ENCODE results near the gene PIAS4. TPM values are rescaled to one million over a fixed set of nuclear protein-coding genes. Genes with fewer than 3 reads are reported as not detected.
"Not testable (repeated sequence)": the region's sequence is repeated elsewhere in the genome, so short reads cannot be mapped to it uniquely, and the experiment has no call there.

The PIAS4 gene
- total RNA-seq, 2 experiments from 2014 or later: 32.9 to 34.7 TPM

DNA sequence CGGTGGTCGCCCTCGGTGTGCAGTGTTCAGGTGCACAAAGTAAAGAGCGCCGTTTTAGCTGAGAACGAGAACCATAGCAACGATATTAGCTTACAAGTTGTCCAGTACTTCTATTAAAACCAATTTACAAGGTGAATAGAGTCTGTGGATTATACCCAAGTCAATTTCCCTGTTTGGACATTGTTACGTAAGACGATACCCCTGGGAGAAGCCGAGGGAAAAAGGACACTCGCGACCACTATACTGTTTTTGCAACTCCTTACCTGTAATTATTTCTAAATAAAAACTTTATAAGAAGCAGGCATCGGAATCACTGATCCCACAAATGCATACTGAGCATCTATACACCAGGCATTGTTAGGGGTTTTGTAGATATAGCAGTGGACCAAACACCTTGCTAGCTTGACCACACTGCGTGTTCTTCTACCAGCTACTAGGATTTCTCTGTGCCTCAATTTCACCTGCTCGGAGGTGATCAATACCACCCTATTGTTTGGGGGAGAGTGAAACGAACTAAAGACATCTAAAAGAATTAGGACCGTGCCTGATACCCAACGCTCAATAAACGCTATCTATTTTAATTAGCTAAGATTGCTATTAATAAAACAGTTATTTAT lies 21.8 kb upstream of the PIAS4 start:
- POLR2A ChIA-PET: interaction anchor here (0.6 to 7.7 kb wide), 9 partner anchors 9 to 224 kb away, joined by 3 to 64 read pairs (median 5); partner anchors contain the start of genes DAPK3, MRPL54, PIAS4 and ZBTB7A

DNA sequence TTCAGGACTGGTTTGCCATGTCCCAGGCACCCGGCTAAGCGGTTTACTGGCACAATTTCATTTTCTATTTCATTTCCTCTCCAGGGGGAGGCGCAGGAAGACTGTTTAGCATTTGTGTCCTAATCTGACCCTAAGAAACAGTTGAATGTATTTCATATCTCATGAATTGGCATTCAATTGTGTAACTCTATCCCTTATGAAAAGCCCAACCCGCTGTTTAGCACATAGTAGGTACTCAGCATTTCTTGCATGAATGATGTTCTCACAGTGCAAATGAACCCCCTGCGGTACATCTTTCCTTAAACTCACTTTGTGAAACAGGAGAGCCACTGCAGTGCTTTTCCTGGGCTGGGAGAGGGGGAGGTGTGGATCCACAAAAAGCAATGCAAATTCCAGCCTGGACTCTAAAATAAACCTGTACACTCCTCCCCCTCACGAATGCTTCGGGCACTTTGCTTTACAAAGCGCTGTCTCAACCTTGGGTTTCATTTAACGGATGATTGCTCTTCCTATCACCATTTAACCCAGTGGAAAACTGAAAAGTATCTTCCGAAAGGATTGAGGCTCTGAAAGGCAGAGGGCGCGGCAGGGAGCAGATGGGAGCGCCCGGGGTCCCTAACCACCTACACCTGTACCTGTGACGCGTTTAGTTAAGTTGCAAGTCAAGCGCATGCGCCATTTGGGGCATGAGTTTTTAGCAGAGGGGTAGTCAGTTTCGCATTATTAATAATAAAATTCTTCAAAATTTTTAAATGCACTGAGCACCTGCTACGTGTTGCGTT lies 21.1 kb upstream of the PIAS4 start:
- ChIA-PET POLR2A (interaction anchor here (7.7 kb wide), 1 partner anchor 15 kb away, joined by 64 read pairs; the partner anchor contains the start of gene DAPK3), CTCF (interaction anchor here (0.8 to 2.1 kb wide), 9 partner anchors 9 to 216 kb away, joined by 3 to 9 read pairs (median 5); partner anchors contain the start of gene DAPK3)

More for the DNA sequence above, 21.8 kb upstream of the PIAS4 start:
- CTCF ChIA-PET: interaction anchor here (0.8 to 2.1 kb wide), 9 partner anchors 10 to 216 kb away, joined by 3 to 9 read pairs (median 5); partner anchors contain the start of gene DAPK3

DNA sequence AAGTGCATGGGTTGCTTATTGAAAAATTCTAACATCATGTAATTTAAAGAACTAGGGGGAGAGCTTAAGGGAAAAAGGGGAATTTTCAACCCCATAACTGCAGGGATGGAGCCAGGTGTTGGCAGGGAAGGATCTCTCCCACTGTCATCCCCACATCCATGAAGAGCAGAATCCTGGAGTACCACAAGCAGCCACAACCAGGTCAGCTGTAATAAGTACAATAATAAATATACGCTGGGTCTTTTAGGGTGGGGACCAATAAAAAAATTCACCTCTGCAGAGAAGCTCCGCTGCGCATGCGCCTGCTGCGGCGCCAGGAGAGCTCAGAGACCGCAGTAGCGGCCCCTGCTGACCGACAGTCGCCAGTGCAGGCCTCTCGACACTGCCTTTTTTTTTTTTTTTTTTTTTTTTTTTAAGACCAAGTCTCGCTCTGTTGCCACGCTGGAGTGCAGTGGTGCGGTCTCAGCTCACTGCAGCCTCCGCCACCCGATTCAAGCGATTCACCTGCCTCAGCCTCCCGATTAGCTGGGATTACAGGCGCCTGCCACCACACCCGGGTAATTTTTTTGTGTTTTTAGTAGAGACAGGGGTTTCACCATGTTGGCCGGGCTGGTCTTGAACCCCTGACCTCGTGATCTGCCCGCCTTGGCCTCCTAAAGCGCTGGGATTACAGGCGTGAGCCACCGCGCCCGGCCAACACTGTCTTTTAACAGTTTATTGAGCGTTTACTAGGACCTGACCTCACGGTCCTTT lies 19.7 kb upstream of the PIAS4 start:
- ChIA-PET POLR2A (interaction anchor here (0.6 to 1.2 kb wide), 13 partner anchors 9 to 1632 kb away, joined by 3 to 22 read pairs (median 5); partner anchors contain the start of gene THOP1), CTCF (interaction anchor here (0.6 to 2.1 kb wide), 28 partner anchors 10 to 535 kb away, joined by 3 to 13 read pairs (median 4); partner anchors contain the start of genes DAPK3 and PIAS4)

DNA sequence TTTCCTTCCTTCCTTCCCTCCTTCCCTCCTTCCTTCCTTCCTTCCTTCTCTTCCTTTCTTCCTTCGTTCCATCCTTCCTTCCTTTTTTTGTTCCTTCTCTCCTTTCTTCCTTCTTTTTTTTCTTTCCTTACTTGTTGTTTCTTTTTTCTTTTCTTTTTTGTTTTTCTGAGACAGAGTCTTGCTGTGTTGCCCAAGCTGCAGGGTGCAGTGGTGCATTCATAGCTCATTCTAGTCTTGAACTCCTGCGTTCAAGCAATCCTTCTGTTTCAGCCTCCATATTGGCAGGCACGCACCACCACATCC lies 16.8 kb upstream of the PIAS4 start:
- ChIA-PET CTCF (interaction anchor here (0.7 to 1.6 kb wide), 4 partner anchors 15 to 67 kb away, joined by 3 to 5 read pairs (median 4); partner anchors contain the start of gene PIAS4), POLR2A (interaction anchor here (0.6 kb wide), 2 partner anchors 17 to 76 kb away, joined by 3 read pairs; partner anchors contain the start of gene PIAS4)

DNA sequence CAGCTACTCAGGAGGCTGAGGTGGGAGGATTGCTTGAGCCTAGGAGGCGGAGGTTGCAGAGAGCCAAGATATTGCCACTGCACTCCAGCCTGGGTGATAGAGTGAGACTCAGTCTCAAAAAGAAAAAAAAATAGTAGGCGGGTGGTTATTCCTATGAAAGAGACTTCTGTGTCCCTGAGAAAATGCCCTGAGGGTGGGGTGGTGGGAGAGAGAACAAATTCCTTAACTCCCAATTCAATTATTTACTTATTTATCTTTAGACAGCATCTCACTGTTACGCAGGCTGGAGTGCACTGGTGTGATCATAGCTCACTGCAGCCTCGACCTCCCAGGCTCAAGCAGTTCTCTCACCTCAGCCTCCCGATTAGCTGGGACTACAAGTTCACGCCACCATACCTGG lies 11.9 kb upstream of the PIAS4 start:
- CTCF ChIA-PET: interaction anchor here (0.6 to 1.7 kb wide), 4 partner anchors 10 to 209 kb away, joined by 3 to 4 read pairs (median 4); partner anchors contain the start of gene EEF2

DNA sequence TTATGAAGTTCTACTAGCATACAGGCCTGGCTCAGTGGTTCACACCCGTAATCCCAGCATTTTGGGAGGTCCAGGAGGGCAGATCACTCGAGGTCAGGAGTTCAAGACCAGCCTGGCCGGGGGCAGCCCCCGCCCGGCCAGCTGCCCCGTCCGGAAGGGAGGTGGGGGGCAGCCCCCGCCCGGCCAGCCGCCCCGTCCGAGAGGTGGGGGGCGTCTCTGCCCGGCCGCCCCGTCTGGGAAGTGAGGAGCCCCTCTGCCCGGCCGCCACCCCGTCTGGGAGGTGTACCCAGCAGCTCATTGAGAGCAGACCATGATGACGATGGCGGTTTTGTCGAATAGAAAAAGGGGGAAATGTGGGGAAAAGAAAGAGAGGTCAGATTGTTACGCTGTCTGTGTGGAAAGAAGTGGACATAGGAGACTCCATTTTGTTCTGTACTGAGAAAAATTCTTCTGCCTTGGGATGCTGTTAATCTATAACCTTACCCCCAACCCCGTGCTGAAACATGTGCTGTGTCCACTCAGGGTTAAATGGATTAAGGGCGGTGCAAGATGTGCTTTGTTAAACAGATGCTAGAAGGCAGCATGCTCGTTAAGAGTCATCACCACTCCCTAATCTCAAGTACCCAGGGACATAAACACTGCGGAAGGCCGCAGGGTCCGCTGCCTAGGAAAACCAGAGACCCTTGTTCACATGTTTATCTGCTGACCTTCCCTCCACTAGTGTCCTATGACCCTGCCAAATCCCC lies 8.7 kb upstream of the PIAS4 start:
- POLR2A ChIA-PET: not testable (repeated sequence)
- CTCF ChIA-PET: interaction anchor here (1.1 kb wide), 1 partner anchor 141 kb away, joined by 3 read pairs; no protein-coding TSS in a partner anchor

More for the DNA sequence above, 11.9 kb upstream of the PIAS4 start:
- POLR2A ChIA-PET: no interaction called here

DNA sequence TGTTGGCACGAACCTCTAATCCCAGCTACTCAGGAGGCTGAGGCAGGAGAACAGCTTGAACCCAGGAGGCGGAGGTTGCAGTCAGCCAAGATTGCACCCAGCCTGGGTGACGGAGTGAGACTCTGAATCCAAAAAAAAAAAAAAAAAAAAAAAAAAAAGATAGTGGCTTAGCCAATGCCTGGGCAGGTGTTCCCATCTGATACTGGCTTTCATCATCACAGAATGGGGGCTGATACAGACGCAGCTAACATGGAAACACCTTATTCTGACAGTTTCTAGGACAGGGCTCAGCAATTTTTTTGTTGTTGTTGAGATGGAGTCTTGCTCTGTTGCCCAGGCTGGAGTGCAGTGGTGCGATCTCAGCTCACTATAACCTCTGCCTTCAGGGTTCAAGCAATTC lies 6.7 kb upstream of the PIAS4 start:
- POLR2A ChIA-PET: interaction anchor here (0.7 kb wide), 1 partner anchor 22 kb away, joined by 7 read pairs; no protein-coding TSS in a partner anchor
- CTCF ChIA-PET: not testable (repeated sequence)

DNA sequence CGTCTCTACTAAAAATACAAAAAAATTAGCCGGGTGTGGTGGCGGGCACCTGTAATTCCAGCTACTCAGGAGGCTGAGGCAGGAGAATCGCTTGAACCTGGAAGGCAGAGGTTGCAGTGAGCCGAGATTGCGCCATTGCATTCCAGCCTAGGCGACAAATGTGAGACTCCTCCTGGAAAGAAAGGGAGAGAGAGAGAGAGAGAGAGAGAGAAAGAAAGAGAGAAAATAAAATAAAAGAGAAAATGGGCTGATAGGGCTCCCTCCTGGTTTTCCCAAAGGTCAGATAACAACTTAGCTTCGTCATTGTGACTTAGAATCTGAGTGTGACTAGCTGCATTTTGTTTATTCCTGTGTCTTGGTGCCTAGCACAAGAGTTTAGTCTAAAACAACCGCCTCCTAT lies 2.1 kb upstream of the PIAS4 start:
- POLR2A ChIA-PET: not testable (repeated sequence)
- CTCF ChIA-PET: interaction anchor here (0.6 to 1.1 kb wide), 2 partner anchors 15 to 268 kb away, joined by 3 to 4 read pairs; no protein-coding TSS in a partner anchor

DNA sequence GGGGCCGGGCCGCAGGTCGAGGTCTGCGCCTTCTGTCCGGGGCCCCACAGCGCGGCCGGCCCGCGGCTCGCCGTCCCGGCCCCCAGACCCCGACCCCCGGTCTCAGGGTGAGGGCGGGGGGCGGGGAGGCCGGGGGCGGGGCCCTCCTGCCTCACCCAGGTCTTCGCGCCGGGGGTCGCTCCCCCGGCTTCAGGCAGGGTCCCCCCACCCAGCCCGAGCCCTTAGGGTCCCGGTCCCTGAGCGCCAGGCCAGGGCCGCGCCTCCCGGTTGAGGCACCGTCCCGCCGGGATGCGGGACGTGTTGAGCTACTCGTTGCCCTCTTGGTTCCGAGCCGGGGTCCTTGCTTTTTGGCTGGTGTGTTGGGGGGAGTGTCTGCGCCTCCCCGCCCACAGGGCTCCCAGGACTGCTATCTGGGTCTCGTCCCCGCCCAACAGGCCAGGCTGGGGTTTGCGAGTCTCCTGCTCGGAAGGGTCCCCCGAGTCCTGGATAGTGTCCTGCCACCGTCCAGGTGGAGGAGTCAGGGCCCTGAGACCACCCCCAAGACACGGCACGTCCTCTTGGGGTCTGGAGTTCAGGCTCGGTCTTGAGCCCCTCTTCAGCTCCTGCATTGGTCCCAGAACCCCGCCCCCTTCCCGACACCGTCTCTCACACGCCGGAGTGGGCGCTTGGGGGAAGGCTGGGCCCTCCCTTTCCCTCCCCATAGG lies 452 bp downstream of the PIAS4 start:
- POLR2A ChIA-PET: interaction anchor here (0.6 to 1.7 kb wide), 5 partner anchors 16 to 97 kb away, joined by 3 to 6 read pairs (median 4); partner anchors contain the start of genes DAPK3 and EEF2
- CTCF ChIA-PET: interaction anchor here (0.6 to 2.0 kb wide), 4 partner anchors 18 to 132 kb away, joined by 3 to 13 read pairs (median 4); no protein-coding TSS in a partner anchor

DNA sequence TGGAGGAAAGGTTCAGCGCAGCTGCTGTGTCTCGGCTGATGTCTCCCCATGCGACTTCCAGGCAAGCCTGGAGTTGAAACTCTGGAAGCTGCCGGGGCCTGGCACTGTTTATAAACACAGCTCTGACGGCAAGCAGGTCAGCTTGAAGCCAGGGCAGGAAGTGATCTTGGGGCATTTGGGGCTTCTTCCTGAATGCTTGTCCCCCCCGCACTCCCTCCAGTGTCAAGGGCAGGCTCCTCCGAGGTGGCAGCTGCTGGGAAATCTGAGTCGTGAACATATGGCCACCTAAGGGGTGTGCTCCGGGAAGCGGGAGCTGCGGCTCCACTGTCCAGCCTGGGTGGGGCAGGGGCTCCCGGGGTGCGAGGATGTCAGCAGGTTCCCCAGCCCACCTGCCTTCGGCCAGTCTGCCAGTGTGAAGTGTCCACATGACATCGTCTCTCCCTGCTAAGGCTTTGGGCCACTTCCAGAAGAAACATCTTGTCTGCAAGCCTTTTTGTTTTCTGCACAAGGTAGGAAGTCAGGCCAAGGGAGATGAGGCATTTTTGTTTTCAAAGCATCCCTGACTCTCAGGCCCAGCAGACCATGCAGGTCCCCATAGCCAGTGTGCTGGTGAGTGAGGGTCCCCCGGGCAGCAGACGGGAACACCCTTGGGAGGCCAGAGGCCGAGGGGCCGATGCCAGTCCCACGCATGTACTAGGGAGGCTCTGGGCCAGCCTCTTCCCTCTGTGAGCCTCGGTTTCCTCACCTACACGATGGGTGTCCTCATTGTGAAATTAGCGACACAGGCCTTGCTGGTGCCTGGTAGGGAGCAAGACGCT lies 2.7 kb downstream of the PIAS4 start:
- ChIA-PET CTCF (interaction anchor here (0.9 to 1.2 kb wide), 2 partner anchors 22 to 24 kb away, joined by 3 read pairs; no protein-coding TSS in a partner anchor), POLR2A (no interaction called here)

DNA sequence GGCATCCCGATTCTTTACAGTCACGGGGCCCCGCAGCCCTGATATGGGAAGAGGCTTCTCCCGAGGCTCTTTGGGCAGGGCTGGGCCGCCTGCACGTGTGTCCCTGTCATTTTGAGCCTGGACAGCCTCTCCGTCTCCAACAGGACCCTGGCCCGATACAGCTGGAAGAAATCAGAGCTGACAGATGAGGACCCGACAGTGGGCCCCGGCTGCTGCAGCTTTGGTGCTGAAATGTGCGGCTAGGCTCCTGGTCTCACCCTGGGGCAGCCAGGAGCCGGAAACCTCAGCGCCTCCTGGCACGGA lies 3.2 kb downstream of the PIAS4 start:
- POLR2A ChIA-PET: no interaction called here

DNA sequence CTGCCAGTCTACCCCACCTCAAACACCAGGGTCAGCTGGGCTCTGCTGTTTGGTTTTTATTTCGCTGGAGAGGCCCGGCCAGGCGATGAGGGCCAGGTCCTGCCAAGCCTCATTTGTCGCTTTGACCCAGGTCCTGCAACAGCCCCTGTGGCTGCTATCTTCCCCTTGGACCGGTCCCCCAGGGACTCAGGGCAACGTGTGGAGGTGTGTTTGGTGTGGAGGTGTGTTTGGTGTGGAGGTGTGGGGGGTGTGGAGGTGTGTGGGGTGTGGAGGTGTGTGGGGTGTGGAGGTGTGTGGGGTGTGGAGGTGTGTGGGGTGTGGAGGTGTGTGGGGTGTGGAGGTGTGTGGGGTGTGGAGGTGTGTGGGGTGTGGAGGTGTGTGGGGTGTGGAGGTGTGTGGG lies 3.9 kb downstream of the PIAS4 start:
- CTCF ChIA-PET: interaction anchor here (0.7 kb wide), 1 partner anchor 128 kb away, joined by 4 read pairs; no protein-coding TSS in a partner anchor
- POLR2A ChIA-PET: not testable (repeated sequence)

More for the DNA sequence above, 3.2 kb downstream of the PIAS4 start:
- CTCF ChIA-PET: interaction anchor here (1.2 kb wide), 1 partner anchor 23 kb away, joined by 3 read pairs; no protein-coding TSS in a partner anchor

DNA sequence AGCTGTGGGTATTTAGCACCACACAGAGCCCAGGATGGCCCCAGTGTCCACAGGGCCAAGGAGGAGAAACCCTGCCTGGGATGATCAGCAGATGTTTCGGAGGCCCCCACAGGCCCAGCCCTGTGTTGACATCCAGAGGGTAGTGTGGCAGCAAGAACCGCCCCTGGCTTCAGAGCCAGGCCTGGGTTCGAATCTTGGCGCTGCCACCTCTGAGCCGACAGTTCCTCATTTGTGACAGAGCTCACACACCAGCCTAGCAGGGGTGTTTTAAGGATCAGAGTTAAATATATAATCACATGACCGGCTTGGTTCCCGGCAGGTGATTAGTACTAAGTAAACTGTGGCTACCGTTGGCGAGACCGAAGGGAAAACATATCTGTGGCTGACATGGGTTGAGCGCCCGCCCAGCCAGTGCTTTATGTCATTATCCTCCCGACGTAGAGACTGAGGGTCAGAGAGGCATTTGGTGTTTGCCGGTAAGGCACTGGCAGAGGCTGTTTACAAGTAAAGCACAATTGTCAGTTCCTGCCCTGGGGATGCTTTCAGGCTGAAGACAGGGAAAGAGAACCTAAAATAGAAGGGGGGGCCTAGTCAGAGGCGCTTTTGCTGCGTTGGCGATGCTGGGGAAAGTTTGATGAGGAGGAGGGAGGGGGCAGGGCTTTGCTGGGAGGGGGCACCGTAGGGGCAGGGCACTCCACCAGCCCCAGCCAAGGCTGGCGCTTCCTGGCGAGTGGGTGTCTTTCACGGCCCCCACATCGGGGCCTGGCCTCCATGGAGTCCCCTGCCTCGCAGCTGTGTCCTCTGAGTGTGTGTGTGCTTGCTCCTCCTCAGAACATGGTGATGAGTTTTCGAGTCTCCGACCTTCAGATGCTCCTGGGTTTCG lies 4.8 kb downstream of the PIAS4 start:
- ChIA-PET POLR2A (no interaction called here), CTCF (interaction anchor here (0.6 kb wide), 1 partner anchor 28 kb away, joined by 3 read pairs; no protein-coding TSS in a partner anchor)

DNA sequence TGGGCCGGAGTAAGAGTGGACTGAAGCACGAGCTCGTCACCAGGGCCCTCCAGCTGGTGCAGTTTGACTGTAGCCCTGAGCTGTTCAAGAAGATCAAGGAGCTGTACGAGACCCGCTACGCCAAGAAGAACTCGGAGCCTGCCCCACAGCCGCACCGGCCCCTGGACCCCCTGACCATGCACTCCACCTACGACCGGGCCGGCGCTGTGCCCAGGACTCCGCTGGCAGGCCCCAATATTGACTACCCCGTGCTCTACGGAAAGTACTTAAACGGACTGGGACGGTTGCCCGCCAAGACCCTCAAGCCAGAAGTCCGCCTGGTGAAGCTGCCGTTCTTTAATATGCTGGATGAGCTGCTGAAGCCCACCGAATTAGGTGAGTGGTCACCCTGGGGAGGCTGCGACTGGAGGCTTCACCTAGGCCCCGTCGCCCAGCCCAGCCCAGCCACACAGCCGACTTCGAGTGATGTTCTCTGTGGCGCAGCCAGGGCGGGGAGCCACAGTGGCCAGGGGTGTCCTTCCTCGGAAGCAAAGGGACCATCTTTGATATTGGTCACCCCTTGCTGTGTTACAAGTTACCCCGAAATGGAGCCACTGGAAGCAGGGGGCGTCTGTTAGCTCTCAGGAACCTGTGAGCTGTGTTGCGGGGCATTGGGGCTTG lies 5.6 kb downstream of the PIAS4 start:
- POLR2A ChIA-PET: no interaction called here
- CTCF ChIA-PET: interaction anchor here (0.6 kb wide), 1 partner anchor 28 kb away, joined by 3 read pairs; no protein-coding TSS in a partner anchor

DNA sequence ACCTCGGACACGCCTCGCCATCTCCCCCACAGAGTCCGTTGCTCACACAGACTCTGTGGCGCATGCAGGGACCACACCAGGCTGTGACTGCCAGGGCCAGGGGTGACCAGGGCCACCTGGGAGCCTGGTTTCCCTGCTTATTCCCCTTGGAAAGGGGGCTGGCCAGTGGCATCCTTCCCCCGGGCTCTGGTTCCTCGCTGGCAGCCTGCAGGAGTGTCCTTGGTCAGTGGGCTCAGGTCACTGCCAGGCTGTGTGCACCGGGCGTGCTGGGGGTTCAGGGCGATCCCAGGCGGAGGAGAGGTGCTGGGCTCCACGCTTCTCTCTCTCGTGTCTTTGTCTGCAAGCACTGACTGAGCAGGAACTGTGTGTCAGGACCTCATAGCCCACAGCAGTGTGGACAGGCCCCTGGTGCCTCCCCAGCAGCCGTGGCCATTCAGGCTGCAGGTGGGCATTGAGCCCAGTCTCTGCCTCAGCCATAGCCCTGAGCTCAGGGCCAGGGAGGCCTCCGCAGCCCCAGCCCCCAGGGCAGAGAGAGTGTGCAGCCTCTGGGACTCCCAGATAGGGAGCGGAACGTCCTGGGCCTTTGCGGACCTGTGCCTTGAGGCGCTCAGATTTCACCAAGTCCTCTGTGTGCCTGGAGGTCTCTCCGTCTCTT lies 6.5 kb downstream of the PIAS4 start:
- CTCF ChIA-PET: no interaction called here
- POLR2A ChIA-PET: no interaction called here

Measured in activated CD8-positive, alpha-beta memory T cell treated with anti-CD3 and anti-CD28 coated beads for 36 hours (primary cell).